B cell (primary cell): ENCODE results near the gene ELOVL6. TPM values are rescaled to one million over a fixed set of nuclear protein-coding genes. Genes with fewer than 3 reads are reported as not detected.

Source experiments
- ATAC-seq: fragments of 200-7000 bp; cut with Tn5 transposase; one replicate; pipeline ENCODE4 v1.10.0; 2021; ENCODE audit warnings: low read depth, mild to moderate bottlenecking, moderate number of reproducible peaks, moderate library complexity
- CTCF ChIA-PET: fragments of 350-600 bp; sonication (Branson Sonifier 250); formaldehyde crosslinking; loops from one replicate; lab custom pipeline; 2021; ENCODE audit warnings: antibody characterized with exemption, inconsistent platforms; lab: Charles Lee
- POLR2A ChIA-PET: fragments of 350-600 bp; sonication (Branson Sonifier 250); formaldehyde crosslinking; loops from one replicate; lab custom pipeline; 2021; ENCODE audit warnings: antibody characterized with exemption; lab: Charles Lee
- DNase-seq: peaks from one replicate; pipeline ENCODE4 v3.0.0; 2013
- H2AFZ ChIP-seq: 2 replicates; pipeline ENCODE4 v1.6.1; 2012; ENCODE audit warnings: mild to moderate bottlenecking, low read depth, low read length; ENCODE audit not compliant: insufficient read depth, poor library complexity, severe bottlenecking
- H3K27ac ChIP-seq, 2 donors: 1 replicate in 1 of 2; 2 replicates in 1 of 2; pipeline ENCODE4 v1.5.1; 2012 to 2013; ENCODE audit warnings: low read length in 2 of 2, mild to moderate bottlenecking in 2 of 2, moderate library complexity in 1 of 2
- H3K27me3 ChIP-seq, 4 experiments: fragments of 200-600 bp in 1 of 4; sonication (generic) in 1 of 4; replicated peaks in 1 of 4; 1 replicate in 2 of 4; 2 replicates in 2 of 4; pipeline versions ENCODE4 v1.6.1 to v1.7.0; 2013 to 2016; ENCODE audit warnings: low read length in 3 of 4, mild to moderate bottlenecking in 2 of 4, mixed read lengths in 1 of 4, moderate library complexity in 1 of 4; ENCODE audit not compliant: insufficient read depth in 4 of 4, control insufficient read depth in 3 of 4; ENCODE audit errors: control extremely low read depth in 1 of 4
- H3K36me3 ChIP-seq, 2 experiments: replicated peaks in 1 of 2; 1 replicate in 1 of 2; 2 replicates in 1 of 2; pipeline versions ENCODE4 v1.6.1 to v1.7.1; 2013; ENCODE audit warnings: low read length in 1 of 2; ENCODE audit not compliant: insufficient read depth in 2 of 2, control insufficient read depth in 1 of 2; ENCODE audit errors: control extremely low read depth in 1 of 2, extremely low read depth in 1 of 2
- H3K4me1 ChIP-seq, 2 donors: fragments of 200-600 bp in 1 of 2; sonication (generic) in 1 of 2; 1 replicate in 1 of 2; 2 replicates in 1 of 2; pipeline versions ENCODE4 v1.5.1 to v1.6.1; 2013 to 2017; ENCODE audit warnings: low read length in 2 of 2; ENCODE audit not compliant: control insufficient read depth in 2 of 2, insufficient read depth in 2 of 2
- H3K4me2 ChIP-seq: replicated peaks from 2 replicates; pipeline ENCODE3; 2012; ENCODE audit warnings: mild to moderate bottlenecking, low read depth, low read length; ENCODE audit not compliant: poor library complexity, severe bottlenecking
- H3K4me3 ChIP-seq, 5 experiments: fragments of 200-600 bp in 1 of 5; sonication (generic) in 1 of 5; 1 replicate in 3 of 5; 2 replicates in 2 of 5; pipeline versions ENCODE4 v1.5.1 to v1.7.0; 2011 to 2016; ENCODE audit warnings: low read length in 4 of 5, mild to moderate bottlenecking in 4 of 5, low read depth in 2 of 5, control low read depth in 1 of 5, moderate library complexity in 1 of 5; ENCODE audit not compliant: insufficient read depth in 1 of 5; ENCODE audit errors: control extremely low read depth in 1 of 5, extremely low read depth in 1 of 5
- H3K79me2 ChIP-seq: fragments of 200-600 bp; sonication (generic); one replicate; pipeline ENCODE4 v1.6.0; 2016; ENCODE audit warnings: low read length; ENCODE audit not compliant: control insufficient read depth, insufficient read depth
- H3K9ac ChIP-seq: fragments of 200-600 bp; sonication (generic); 2 replicates; pipeline ENCODE4 v1.6.1; 2017; ENCODE audit warnings: mild to moderate bottlenecking, low read length, moderate library complexity
- H3K9me3 ChIP-seq, 3 donors: one replicate each; pipeline versions ENCODE4 v1.6.1 to v1.7.1; 2013; ENCODE audit warnings: low read length in 2 of 3; ENCODE audit not compliant: control insufficient read depth in 2 of 3, insufficient read depth in 1 of 3; ENCODE audit errors: control extremely low read depth in 1 of 3
- H4K20me1 ChIP-seq: 2 replicates; pipeline ENCODE4 v1.6.0; 2012; ENCODE audit warnings: mild to moderate bottlenecking, low read length; ENCODE audit not compliant: insufficient read depth, control insufficient read depth, poor library complexity, severe bottlenecking
- H3K27ac Mint-ChIP-seq: one replicate; pipeline ENCODE4 v1.8.0; 2021; ENCODE audit warnings: mixed read lengths
- H3K27me3 Mint-ChIP-seq: one replicate; pipeline ENCODE4 v1.8.0; 2021; ENCODE audit warnings: mixed read lengths
- H3K4me1 Mint-ChIP-seq: one replicate; pipeline ENCODE4 v1.8.0; 2021; ENCODE audit warnings: mixed read lengths
- H3K4me3 Mint-ChIP-seq: one replicate; pipeline ENCODE4 v1.8.0; 2021; ENCODE audit warnings: mixed read lengths
- H3K9me3 Mint-ChIP-seq: one replicate; pipeline ENCODE4 v1.8.0; 2022; ENCODE audit warnings: mixed read lengths; ENCODE audit not compliant: insufficient read depth
- EZH2 ChIP-seq: IDR thresholded peaks from 2 replicates; pipeline ENCODE4 v1.6.1; 2012; ENCODE audit warnings: borderline replicate concordance, low read depth, mild to moderate bottlenecking, moderate library complexity, low read length; ENCODE audit not compliant: insufficient read depth, poor library complexity, severe bottlenecking
- WGBS: methylation state at CpG from one replicate; pipeline ENCODE4 v1.1.5; 2013; ENCODE audit warnings: missing lambda C conversion rate; ENCODE audit not compliant: insufficient coverage; 5-methylcytosine and 5-hydroxymethylcytosine counted together
- intact Hi-C: fragments of 100-400 bp; cut with micrococcal nuclease; formaldehyde crosslinking; loops from one replicate; pipeline ENCODE4 v1.10.0; 2022
- polyA plus RNA-seq: library from polyadenylated mRNA; depleted of rRNA; stranded (reverse); fragments of >200 nt; gene quantifications from 2 replicates; pipeline ENCODE4 v1.2.3, GENCODE V29; 2012
- total RNA-seq, 2 donors: library from RNA; stranded (reverse); fragments of 120-200 nt in 1 of 2; gene quantifications; 1 replicate in 1 of 2; 2 replicates in 1 of 2; pipeline versions ENCODE4 v1.2.3 to v1.2.4, GENCODE V29; 2013 to 2022
- TF ChIP-seq, protein P1 (sequence below): fragments of 200-600 bp; IDR thresholded peaks from one replicate; pipeline ENCODE4 v1.8.0; 2022; ENCODE audit warnings: antibody characterized with exemption, mild to moderate bottlenecking

ELOVL6 gene
- total and polyA plus RNA-seq, 2 donors (not counting 1 experiment from before 2014, with no cell fraction given), result 0.10 to 0.22 TPM

DNA sequence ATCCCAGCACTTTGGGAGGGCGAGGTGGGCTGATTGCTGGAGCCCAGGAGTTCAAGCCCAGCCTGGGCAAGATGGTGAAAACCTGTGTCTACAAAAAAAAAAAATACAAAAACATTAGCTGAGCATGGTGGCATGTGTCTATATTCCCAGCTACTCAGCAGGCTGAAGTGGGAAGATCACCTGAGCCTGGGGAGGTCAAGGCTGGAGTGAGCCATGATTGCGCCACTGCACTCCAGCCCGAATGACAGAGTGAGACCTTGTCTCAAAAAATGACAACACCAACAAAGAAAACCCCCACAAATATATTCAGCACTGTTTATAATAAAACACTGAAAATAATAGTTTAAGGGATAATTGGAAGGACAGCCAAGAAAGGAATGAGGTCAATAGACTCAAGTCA, 3.6 kb upstream of the ELOVL6 start:
- Histone ChIP-seq H3K4me3 (no peak overlapping the region), H3K27ac (no peak overlapping the region), H3K79me2 (no peaks in the 10 kb centered on the region), H3K36me3 (no peaks in the 10 kb centered on the region), H4K20me1 (no peaks in the 10 kb centered on the region), H3K4me1 (peaks cover 3 to 10% of the 10 kb centered on the region in 2 donors), H3K9ac (no peak overlapping the region), H2AFZ (no peak overlapping the region), H3K9me3 (no peaks in the 10 kb centered on the region), H3K4me2 (no peak overlapping the region), H3K27me3 (no peaks in the 10 kb centered on the region)
- DNase-seq (no peak), ATAC-seq (no peak)
- H3K4me3 Mint-ChIP-seq, result no peak overlapping the region
- intact Hi-C loops, result no loop called here
- POLR2A ChIA-PET, result no interaction called here
- H3K27me3 Mint-ChIP-seq, result no peaks in the 10 kb centered on the region
- 100% methylated on average over 1 of the region's 3 CpGs for WGBS
- H3K4me1 Mint-ChIP-seq, result peaks cover 18% of the 10 kb centered on the region
- CTCF ChIA-PET, result no interaction called here
- TF ChIP-seq, protein P1, sequence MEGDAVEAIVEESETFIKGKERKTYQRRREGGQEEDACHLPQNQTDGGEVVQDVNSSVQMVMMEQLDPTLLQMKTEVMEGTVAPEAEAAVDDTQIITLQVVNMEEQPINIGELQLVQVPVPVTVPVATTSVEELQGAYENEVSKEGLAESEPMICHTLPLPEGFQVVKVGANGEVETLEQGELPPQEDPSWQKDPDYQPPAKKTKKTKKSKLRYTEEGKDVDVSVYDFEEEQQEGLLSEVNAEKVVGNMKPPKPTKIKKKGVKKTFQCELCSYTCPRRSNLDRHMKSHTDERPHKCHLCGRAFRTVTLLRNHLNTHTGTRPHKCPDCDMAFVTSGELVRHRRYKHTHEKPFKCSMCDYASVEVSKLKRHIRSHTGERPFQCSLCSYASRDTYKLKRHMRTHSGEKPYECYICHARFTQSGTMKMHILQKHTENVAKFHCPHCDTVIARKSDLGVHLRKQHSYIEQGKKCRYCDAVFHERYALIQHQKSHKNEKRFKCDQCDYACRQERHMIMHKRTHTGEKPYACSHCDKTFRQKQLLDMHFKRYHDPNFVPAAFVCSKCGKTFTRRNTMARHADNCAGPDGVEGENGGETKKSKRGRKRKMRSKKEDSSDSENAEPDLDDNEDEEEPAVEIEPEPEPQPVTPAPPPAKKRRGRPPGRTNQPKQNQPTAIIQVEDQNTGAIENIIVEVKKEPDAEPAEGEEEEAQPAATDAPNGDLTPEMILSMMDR, result no peak
- TF ChIP-seq EZH2, result no peak
- H3K9me3 Mint-ChIP-seq, result no peaks in the 10 kb centered on the region
- H3K27ac Mint-ChIP-seq, result no peak overlapping the region

DNA sequence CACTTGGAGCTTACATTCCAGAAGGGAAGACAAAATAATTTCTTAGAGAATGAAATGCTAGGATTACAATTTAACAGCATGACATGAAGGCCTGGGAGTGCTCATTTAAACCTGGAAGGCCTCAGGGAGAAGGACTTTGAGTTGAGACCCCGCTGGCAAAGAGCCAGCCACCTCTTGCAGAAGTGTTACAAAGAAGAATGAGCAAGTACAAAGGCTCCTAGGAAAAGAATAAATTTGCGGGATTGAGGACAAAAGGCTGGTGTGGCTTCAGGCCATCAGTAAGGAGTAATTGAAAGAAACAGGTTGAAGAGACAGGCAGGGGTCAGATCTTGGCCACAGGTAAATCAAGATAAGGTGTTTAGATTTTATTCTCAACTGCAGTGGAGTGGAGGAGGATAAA, 3.1 kb upstream of the ELOVL6 start:
- ChIA-PET CTCF (interaction anchor here (0.8 kb wide), 1 partner anchor 13 kb away, joined by 3 read pairs; no protein-coding TSS in a partner anchor), POLR2A (no interaction called here)

More for the DNA sequence above, 3.1 kb upstream of the ELOVL6 start:
- Histone ChIP-seq H3K4me2 (no peak overlapping the region), H3K4me1 (peaks cover 3 to 10% of the 10 kb centered on the region in 2 donors), H3K27ac (no peak overlapping the region), H4K20me1 (no peaks in the 10 kb centered on the region), H3K79me2 (no peaks in the 10 kb centered on the region), H3K9ac (no peak overlapping the region), H3K9me3 (no peaks in the 10 kb centered on the region), H3K36me3 (no peaks in the 10 kb centered on the region), H3K4me3 (no peak overlapping the region), H2AFZ (no peak overlapping the region), H3K27me3 (no peaks in the 10 kb centered on the region)
- Mint-ChIP-seq H3K9me3 (no peaks in the 10 kb centered on the region), H3K4me1 (peaks cover 18% of the 10 kb centered on the region), H3K27ac (no peak overlapping the region), H3K4me3 (no peak overlapping the region), H3K27me3 (no peaks in the 10 kb centered on the region)
- no peak for ATAC-seq
- WGBS, result 100% methylated on average over 2 of the region's 2 CpGs
- TF ChIP-seq EZH2, result no peak
- TF ChIP-seq, protein P1, result no peak
- intact Hi-C loops, result no loop called here
- DNase-seq, result no peak
